IPS-18a (cell line): ENCODE measurements around the gene AP1M2.

Experiments
- H3K27ac ChIP-seq: one replicate; pipeline ENCODE4 v1.5.1; 2013; ENCODE audit warnings: low read length
- H3K27me3 ChIP-seq: one replicate; pipeline ENCODE4 v1.6.1; 2013; ENCODE audit warnings: mild to moderate bottlenecking, low read length; ENCODE audit not compliant: control insufficient read depth, insufficient read depth
- H3K36me3 ChIP-seq: one replicate; pipeline ENCODE4 v1.6.1; 2013; ENCODE audit warnings: low read depth, low read length; ENCODE audit not compliant: control insufficient read depth
- H3K4me1 ChIP-seq: one replicate; pipeline ENCODE4 v1.6.1; 2013; ENCODE audit warnings: low read depth, low read length; ENCODE audit not compliant: control insufficient read depth
- H3K4me3 ChIP-seq: one replicate; pipeline ENCODE4 v1.5.1; 2013; ENCODE audit warnings: low read length
- H3K9ac ChIP-seq: one replicate; pipeline ENCODE4 v1.6.1; 2013; ENCODE audit warnings: mild to moderate bottlenecking, low read length, moderate library complexity
- H3K9me3 ChIP-seq: one replicate; pipeline ENCODE4 v1.6.1; 2013; ENCODE audit warnings: low read depth, low read length; ENCODE audit not compliant: control insufficient read depth

Gene AP1M2

DNA sequence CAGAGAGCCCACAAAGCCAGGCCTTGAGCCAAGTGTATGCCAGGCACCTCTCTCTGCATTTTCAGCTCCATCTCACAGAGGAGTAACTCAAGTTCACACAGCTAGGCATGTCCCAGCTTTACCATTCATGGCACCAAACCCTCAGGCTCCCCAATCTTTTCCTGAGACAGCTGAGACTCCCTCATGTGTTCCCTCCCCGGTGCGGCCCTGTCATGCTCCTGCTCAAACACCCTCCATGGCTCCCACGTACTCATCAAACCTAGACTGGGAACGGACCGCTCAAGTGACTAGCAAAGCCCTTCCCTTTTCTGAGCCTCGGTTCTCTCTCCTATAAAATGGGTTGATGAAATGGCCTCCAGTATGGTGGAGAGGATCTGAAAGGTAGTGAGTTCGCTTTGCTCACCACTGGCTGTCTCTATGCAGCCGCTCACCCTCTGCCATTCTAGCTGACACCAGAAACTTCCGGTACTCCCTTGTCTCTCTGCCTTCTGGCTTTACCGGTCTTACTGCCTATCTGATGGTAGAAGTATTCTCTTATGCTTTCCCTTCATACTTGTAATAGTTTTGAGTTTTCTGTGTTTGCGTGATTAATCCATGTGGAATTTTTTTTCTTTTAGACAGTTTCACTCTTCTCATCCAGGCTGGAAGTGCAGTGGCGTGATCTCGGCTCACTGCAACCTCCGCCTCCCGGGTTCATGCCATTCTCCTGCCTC is 30.5 kb upstream of the AP1M2 start:
- Histone ChIP-seq H3K4me1 (no peaks in the 10 kb centered on the region), H3K36me3 (no peaks in the 10 kb centered on the region), H3K9ac (no peak overlapping the region), H3K4me3 (no peak overlapping the region), H3K27me3 (no peaks in the 10 kb centered on the region), H3K27ac (no peak overlapping the region), H3K9me3 (no peaks in the 10 kb centered on the region)

DNA sequence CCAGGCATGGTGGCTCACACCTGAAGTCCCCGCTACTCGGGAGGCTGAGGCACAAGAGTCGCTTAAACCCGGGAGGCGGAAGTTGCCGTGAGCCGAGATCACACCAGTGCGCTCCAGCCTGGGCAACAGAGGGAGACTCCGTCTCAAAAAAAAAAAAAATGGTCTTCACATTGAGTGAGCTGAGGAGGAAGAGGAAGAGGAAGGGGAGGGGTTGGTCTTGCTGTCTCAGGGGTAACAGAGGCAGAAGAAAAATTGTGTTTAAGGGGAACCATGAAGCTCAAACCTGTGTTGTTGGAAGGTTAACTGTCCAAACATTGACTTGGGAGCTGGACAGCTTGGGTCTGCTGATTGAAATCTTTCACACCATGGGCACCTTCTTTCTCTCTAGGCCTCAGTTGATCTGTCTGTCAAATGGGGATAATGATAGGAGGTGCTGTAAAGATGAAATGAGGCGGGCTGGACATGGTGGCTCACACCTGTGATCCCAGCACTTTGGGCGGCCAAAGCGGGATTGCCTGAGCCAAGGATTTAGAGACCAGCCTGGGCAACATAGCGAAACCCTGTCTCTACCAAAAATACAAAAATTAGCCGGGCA is 28.4 kb upstream of the AP1M2 start:
- Histone ChIP-seq H3K4me1 (no peaks in the 10 kb centered on the region), H3K36me3 (no peaks in the 10 kb centered on the region), H3K27me3 (no peaks in the 10 kb centered on the region), H3K27ac (no peak overlapping the region), H3K4me3 (no peak overlapping the region), H3K9ac (no peak overlapping the region), H3K9me3 (no peaks in the 10 kb centered on the region)

DNA sequence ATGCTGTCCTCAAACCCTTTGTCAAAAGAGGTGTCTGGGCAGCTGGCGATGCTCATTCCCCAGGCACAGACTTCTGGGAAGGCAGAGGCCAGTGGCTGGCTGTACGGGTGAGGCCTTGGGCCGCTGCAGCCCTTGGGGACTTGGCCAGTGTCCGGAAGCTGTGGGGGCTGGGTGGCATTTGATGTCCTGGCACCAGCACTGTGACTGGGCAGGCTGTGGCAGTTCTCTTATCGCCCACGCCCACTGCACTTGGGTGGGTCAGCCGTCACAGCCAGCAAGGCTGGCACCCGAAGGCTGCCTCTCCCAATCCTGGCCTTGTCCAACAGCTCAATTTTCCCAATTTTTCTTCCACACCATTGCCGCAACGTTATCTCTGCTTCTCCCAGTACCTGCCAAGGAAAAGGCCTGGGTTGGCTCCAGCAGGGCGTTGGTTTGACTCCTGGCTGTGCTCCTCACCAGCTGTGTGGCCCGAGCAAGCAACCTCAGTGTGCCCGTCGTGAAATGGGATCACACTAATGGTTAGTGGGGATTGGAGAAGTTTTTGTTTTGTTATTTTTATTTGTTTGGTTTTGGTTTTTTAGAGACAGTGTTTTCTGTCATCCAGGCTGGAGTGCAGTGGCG is 25.5 kb upstream of the AP1M2 start:
- Histone ChIP-seq H3K4me1 (no peaks in the 10 kb centered on the region), H3K27me3 (no peaks in the 10 kb centered on the region), H3K27ac (no peak overlapping the region), H3K9me3 (no peaks in the 10 kb centered on the region), H3K36me3 (no peaks in the 10 kb centered on the region), H3K4me3 (no peak overlapping the region), H3K9ac (no peak overlapping the region)

DNA sequence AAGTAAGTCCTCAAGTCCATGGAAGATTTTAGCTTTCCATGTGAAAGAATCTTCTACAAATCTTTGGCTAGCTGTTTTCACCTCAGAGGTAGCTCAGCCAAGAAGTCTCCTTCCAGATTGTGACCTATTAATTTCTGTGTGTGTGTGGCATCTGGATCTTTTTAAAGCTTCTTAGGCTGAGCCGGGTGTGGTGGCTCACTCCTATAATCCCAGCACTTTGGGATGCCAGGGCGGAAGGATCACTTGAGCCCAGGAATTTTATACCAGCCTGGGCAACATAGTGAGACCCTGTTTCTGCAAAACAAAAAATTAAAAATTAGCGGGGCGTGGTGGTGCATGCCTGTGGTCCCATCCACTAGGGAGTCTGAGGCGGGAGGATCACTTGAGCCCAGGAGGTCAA is 24.8 kb upstream of the AP1M2 start:
- Histone ChIP-seq H3K27ac (no peak overlapping the region), H3K4me3 (no peak overlapping the region), H3K27me3 (no peaks in the 10 kb centered on the region), H3K36me3 (no peaks in the 10 kb centered on the region), H3K9ac (no peak overlapping the region), H3K9me3 (no peaks in the 10 kb centered on the region), H3K4me1 (no peaks in the 10 kb centered on the region)

DNA sequence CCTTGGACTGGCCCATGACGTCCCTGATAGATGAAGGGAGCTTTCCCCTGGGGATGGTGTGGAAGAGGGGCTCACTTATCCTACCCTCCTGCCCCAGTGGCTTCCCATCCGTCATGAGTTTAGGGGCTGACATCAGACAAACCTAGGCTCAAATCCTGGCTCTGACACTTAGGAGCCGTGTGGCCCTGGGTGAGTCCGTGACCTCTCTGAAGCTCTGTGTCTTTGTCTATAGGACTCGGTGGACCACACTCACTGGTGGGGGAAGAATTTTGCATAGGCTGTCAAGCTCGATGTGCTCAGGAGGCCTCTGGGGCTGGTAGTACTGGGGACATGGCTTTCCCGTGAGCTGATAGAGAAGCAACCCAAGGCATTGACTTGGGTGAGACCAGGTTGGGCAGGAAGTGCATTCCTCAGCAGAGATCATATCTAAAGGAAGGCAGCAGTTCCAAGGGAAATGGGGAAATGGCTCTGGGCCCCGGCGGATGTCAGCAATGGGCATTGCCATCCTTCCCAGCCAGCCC is 17.4 kb upstream of the AP1M2 start:
- Histone ChIP-seq H3K9me3 (no peaks in the 10 kb centered on the region), H3K9ac (no peak overlapping the region), H3K27ac (no peak overlapping the region), H3K4me1 (peaks cover 9% of the 10 kb centered on the region), H3K4me3 (no peak overlapping the region), H3K27me3 (no peaks in the 10 kb centered on the region), H3K36me3 (no peaks in the 10 kb centered on the region)

DNA sequence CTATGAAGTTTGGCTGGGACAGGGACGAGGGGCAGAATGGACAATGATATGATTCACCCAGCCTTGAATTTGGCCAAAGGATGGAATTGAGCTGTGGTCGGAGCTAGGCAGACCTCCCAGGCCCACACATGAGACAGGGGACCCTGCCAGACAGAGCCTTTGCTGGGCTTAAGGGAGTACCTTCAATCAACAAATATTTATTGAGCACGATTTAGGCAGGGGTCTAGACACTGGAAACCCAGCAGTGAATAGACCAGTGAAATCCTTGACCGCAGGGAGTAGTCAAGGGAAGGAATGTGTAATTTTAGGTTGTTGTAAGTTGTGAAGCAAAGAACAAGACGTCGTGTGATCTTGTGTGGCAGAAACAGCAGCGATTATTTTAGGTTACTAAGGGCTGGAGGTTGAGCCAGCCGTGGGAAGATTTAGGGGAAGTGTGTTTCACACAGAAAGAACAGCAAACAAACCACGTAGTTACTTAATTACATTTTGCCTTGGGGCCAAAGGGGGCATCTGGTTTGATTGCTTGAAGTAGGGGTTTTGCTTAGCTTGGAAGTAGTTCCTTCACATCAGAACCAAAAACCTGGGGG is 16.9 kb upstream of the AP1M2 start:
- Histone ChIP-seq H3K4me1 (peaks cover 9% of the 10 kb centered on the region), H3K36me3 (no peaks in the 10 kb centered on the region), H3K9ac (no peak overlapping the region), H3K4me3 (peak overlapping the region; percentile 76), H3K27me3 (no peaks in the 10 kb centered on the region), H3K27ac (no peak overlapping the region), H3K9me3 (no peaks in the 10 kb centered on the region)

DNA sequence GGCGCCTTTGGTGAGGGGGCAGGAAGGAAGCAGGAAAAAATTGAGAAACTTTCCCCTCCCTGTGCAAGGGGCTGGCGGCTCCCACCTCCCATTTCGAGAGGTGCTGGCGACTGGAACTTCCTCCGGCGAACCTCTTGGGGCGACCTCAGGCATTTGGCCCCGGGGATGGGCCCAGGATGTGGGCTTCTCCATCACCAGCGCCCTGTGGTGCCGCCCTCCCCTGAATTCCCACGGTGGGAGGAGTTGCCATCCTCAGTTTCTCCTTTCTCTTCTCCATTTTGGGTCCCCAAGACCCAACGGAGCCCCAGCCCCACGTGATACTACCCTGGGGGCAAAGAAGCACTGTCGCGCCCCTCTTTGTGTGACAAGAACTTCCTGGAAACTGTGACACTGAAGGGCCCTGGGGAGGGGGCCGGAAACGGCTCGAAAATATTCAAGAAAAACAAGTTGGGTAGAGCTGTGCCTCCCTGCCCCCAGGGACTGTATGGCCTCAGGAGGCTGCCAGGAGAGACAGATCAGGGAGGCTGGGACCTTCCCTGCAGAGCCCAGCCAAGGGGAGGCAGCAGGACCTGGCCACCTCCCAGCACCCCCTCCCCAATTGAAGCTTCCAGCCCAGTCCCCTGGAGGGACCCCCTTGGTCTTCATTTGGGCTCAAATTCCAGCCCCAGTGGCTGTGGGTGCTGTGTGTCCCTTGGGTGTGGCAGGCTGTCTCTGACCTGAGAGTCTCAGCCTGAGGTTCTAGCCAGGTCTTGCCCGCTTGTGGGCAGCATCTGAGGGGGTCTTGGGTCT is 16.2 kb upstream of the AP1M2 start:
- peak overlapping the region; percentile 70 for H3K9ac ChIP-seq
- no peaks in the 10 kb centered on the region for H3K36me3 ChIP-seq
- H3K27ac ChIP-seq, result peak overlapping the region; percentile 24

DNA sequence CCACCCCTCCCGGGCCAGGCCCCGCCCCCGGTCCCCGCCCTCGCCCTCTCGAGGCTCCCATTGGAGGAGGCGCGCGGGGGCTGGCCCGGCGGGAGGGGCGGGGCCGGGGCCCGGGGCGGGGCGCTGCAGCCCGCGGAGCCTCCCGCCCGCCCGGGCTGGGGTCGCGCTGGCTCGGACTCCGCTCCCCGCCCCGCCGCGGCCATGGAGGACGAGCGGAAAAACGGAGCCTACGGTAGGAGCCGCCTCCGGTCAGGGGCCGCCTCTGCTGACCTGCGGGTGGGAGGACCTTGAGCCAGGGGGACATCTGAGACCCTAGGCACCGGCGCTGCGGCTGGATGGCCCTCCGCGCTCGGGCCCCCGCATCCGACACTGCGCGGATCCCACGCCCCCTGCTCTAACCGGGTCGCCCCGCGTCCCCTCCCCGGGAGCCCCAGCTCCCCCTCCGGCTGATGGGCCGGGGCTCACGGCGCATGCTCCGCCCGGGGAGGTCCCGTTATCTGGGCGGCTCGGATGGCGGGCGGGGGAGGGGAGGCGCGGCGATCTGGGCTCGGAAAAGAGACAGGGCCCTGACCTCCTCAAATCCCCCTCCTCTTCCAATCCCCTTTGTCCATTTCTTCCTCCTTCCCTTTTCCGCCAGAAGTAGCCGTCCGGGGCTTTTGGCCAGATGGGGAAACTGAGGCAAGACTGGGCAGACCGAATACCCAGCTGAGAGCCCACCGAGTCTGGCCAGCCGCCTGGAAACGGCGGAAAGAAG is 15.4 kb upstream of the AP1M2 start:
- no peaks in the 10 kb centered on the region for H3K36me3 ChIP-seq

More for the DNA sequence above, 16.2 kb upstream of the AP1M2 start:
- H3K4me1 ChIP-seq, result peaks cover 9% of the 10 kb centered on the region
- no peaks in the 10 kb centered on the region for H3K27me3 ChIP-seq
- no peaks in the 10 kb centered on the region for H3K9me3 ChIP-seq
- peak overlapping the region; percentile 76 for H3K4me3 ChIP-seq

DNA sequence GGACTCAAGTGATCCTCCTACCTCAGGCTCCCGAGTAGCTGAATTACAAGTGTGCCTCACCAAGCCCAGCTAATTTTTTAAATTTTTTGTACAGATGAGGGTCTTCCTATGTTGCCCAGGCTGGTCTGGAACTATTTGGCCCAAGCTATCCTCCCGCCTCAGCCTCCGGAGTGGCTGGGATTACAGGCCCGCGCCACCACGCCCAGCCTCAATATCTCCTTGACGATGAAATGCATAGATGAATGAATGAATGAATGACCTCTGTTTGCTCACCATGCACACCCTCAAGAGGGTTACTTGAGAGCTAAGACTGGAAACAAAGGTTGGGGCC is 14.9 kb upstream of the AP1M2 start:
- Histone ChIP-seq H3K9me3 (no peaks in the 10 kb centered on the region), H3K4me3 (no peak overlapping the region), H3K27me3 (no peaks in the 10 kb centered on the region), H3K36me3 (no peaks in the 10 kb centered on the region), H3K4me1 (peaks cover 9% of the 10 kb centered on the region), H3K9ac (no peak overlapping the region), H3K27ac (no peak overlapping the region)

More for the DNA sequence above, 15.4 kb upstream of the AP1M2 start:
- Histone ChIP-seq H3K9ac (peak overlapping the region; percentile 70), H3K4me1 (peaks cover 9% of the 10 kb centered on the region), H3K27ac (no peak overlapping the region), H3K4me3 (peak overlapping the region; percentile 76), H3K9me3 (no peaks in the 10 kb centered on the region), H3K27me3 (no peaks in the 10 kb centered on the region)

DNA sequence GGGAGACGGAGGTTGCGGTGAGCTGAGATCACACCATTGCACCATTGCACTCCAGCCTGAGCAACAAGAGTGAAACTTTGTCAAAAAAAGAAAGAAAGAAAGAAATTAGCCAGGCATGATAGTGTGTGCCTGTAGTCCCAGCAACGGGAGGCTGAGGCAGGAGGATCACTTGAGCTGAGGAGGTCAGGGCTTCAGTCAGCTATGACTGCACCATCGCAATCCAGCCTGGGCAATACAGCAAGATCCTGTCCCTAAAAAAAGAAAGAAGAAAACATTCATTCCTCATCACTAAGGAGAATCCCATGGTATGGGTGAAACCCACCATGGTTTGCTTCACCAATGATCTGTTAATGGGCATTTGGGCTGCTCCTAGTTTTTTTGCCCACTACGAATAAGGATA is 13.0 kb upstream of the AP1M2 start:
- H3K4me1 ChIP-seq, result peaks cover 9% of the 10 kb centered on the region

More for the DNA sequence above, 13.0 kb upstream of the AP1M2 start:
- H3K27me3 ChIP-seq, result no peaks in the 10 kb centered on the region
- H3K4me3 ChIP-seq, result no peak overlapping the region
- no peak overlapping the region for H3K27ac ChIP-seq
- H3K36me3 ChIP-seq, result no peaks in the 10 kb centered on the region
- no peak overlapping the region for H3K9ac ChIP-seq
- no peaks in the 10 kb centered on the region for H3K9me3 ChIP-seq
